GM12878 (cell line): ENCODE results near the gene NMRK1. TPM values are rescaled to one million over a fixed set of nuclear protein-coding genes. Genes with fewer than 3 reads are reported as not detected.

Experiments
- ATAC-seq: fragments of 200-7000 bp; cut with Tn5 transposase; 3 replicates; pipeline ENCODE4 v1.9.1; 2020; ENCODE audit warnings: mild to moderate bottlenecking, moderate library complexity
- BruUV-seq: library from RNA; stranded (reverse); fragments of 400-500 nt; replicated peaks from 2 replicates; lab custom pipeline; 2021; lab: Mats Ljungman, UMichigan
- CTCF ChIA-PET: fragments of 300-600 bp; sonication (Branson Sonifier 250); formaldehyde crosslinking; extraction: SDS; loops from one replicate; lab custom pipeline; 2021; ENCODE audit warnings: inconsistent platforms; lab: Yijun Ruan, JAX
- POLR2A ChIA-PET: fragments of 350-600 bp; formaldehyde crosslinking; extraction: SDS; loops from one replicate; lab custom pipeline; 2021; ENCODE audit warnings: inconsistent platforms; lab: Charles Lee
- RAD21 ChIA-PET: fragments of 300-600 bp; sonication (Branson Sonifier 250); formaldehyde crosslinking; loops from one replicate; lab custom pipeline; 2023; ENCODE audit warnings: antibody characterized with exemption; ENCODE audit not compliant: unreplicated experiment; lab: Charles Lee
- SMC1A ChIA-PET: fragments of 300-600 bp; sonication (Branson Sonifier 250); formaldehyde crosslinking; loops from one replicate; lab custom pipeline; 2023; ENCODE audit not compliant: unreplicated experiment, uncharacterized antibody; lab: Charles Lee
- DNase-seq: peaks from one replicate; pipeline ENCODE4 v3.0.0-alpha.2; 2011; ENCODE audit warnings: low read depth, low spot score
- FAIRE-seq: peaks from 3 replicates; lab custom pipeline; 2011; peaks lifted over from hg19 to GRCh38; lab: Jason Lieb, UNC
- H2AFZ ChIP-seq: 2 replicates; pipeline ENCODE4 v1.6.0; 2011; ENCODE audit warnings: low read depth, low read length, control low read depth; ENCODE audit not compliant: control insufficient read depth
- H3K27ac ChIP-seq: 2 replicates; pipeline ENCODE4 v1.5.1; 2011; ENCODE audit warnings: control low read depth; ENCODE audit not compliant: control insufficient read depth, insufficient read depth
- H3K27me3 ChIP-seq, 2 experiments: replicated peaks in 1 of 2; 2 replicates each; pipeline versions ENCODE4 v1.6.0 to v1.6.1; 2011; ENCODE audit warnings: low read length in 1 of 2; ENCODE audit not compliant: control insufficient read depth in 2 of 2, insufficient read depth in 2 of 2
- H3K36me3 ChIP-seq, 2 experiments: 2 replicates each; pipeline ENCODE4 v1.5.1; 2011; ENCODE audit warnings: low read length in 1 of 2; ENCODE audit not compliant: control insufficient read depth in 2 of 2, insufficient read depth in 2 of 2
- H3K4me1 ChIP-seq: 2 replicates; pipeline ENCODE4 v1.6.1; 2011; ENCODE audit warnings: mild to moderate bottlenecking, low read length, moderate library complexity, mixed read lengths; ENCODE audit not compliant: control insufficient read depth, insufficient read depth
- H3K4me2 ChIP-seq: 2 replicates; pipeline ENCODE4 v1.6.0; 2011; ENCODE audit warnings: control low read depth; ENCODE audit not compliant: control insufficient read depth, insufficient read depth
- H3K4me3 ChIP-seq: fragments of 200-600 bp; sonication (generic); 2 replicates; pipeline ENCODE4 v1.5.1; 2016
- H3K79me2 ChIP-seq: 2 replicates; pipeline ENCODE4 v1.6.0; 2011; ENCODE audit warnings: low read length; ENCODE audit not compliant: control insufficient read depth, insufficient read depth
- H3K9ac ChIP-seq: 2 replicates; pipeline ENCODE4 v1.8.0; 2011; ENCODE audit warnings: low read length, control low read depth, mixed read lengths; ENCODE audit not compliant: control insufficient read depth, insufficient read depth
- H3K9me3 ChIP-seq: replicated peaks from 3 replicates; pipeline ENCODE4 v1.5.1; 2011; ENCODE audit warnings: mild to moderate bottlenecking, low read length; ENCODE audit not compliant: control insufficient read depth, insufficient read depth
- H4K20me1 ChIP-seq: 2 replicates; pipeline ENCODE4 v1.6.0; 2011; ENCODE audit not compliant: control insufficient read depth, insufficient read depth
- BCL11A ChIP-seq: IDR thresholded peaks from 2 replicates; pipeline ENCODE4 v1.6.1; 2011; ENCODE audit warnings: low read depth, low read length
- BRCA1 ChIP-seq: IDR thresholded peaks from 2 replicates; pipeline ENCODE4 v1.6.1; 2011; ENCODE audit warnings: low read depth, low read length, improper control_type of control experiment
- CEBPB ChIP-seq, 2 experiments: fragments of 150-350 bp in 1 of 2; IDR thresholded peaks; 2 replicates each; pipeline ENCODE4 v1.6.1; 2012 to 2014; ENCODE audit warnings: low read depth in 2 of 2, low read length in 2 of 2, borderline replicate concordance in 1 of 2, inconsistent platforms in 1 of 2
- E4F1 ChIP-seq: fragments of 450-650 bp; IDR thresholded peaks from 2 replicates; pipeline ENCODE4 v1.6.1; 2018; ENCODE audit warnings: borderline replicate concordance, mild to moderate bottlenecking; ENCODE audit not compliant: partially characterized antibody
- ELK1 ChIP-seq: IDR thresholded peaks from 2 replicates; pipeline ENCODE4 v1.6.1; 2012; ENCODE audit warnings: low read depth, low read length, improper control_type of control experiment
- ETV6 ChIP-seq, 2 experiments: fragments of 450-650 bp in 1 of 2; IDR thresholded peaks in 1 of 2; conservative IDR thresholded peaks in 1 of 2; 2 replicates each; pipeline ENCODE4 v1.6.1; 2014; ENCODE audit warnings: antibody characterized with exemption in 1 of 2, borderline replicate concordance in 1 of 2, low read depth in 1 of 2, mild to moderate bottlenecking in 1 of 2, moderate library complexity in 1 of 2
- HSF1 ChIP-seq: fragments of 150-350 bp; IDR thresholded peaks from 2 replicates; pipeline ENCODE4 v1.6.1; 2014; ENCODE audit warnings: mild to moderate bottlenecking, low read depth, low read length
- SIX5 ChIP-seq: IDR thresholded peaks from 2 replicates; pipeline ENCODE4 v1.6.1; 2011; ENCODE audit warnings: mild to moderate bottlenecking, low read depth, low read length, moderate library complexity; ENCODE audit not compliant: severe bottlenecking
- SMAD1 ChIP-seq: fragments of 450-650 bp; IDR thresholded peaks from 2 replicates; pipeline ENCODE4 v1.6.1; 2018; ENCODE audit warnings: mild to moderate bottlenecking, low read depth; ENCODE audit not compliant: partially characterized antibody
- WGBS: methylation state at CpG from one replicate; pipeline ENCODE4 v1.1.6; 2016; ENCODE audit warnings: low lambda C conversion rate; ENCODE audit not compliant: insufficient replicate concordance, insufficient coverage; ENCODE audit errors: missing lambda C conversion rate; 5-methylcytosine and 5-hydroxymethylcytosine counted together
- in situ Hi-C: fragments of 300-500 bp; cut with MboI; formaldehyde crosslinking; loops from 9 replicates; pipeline ENCODE4 v1.14.3; 2018; ENCODE audit warnings: mixed read lengths
- intact Hi-C: fragments of 100-400 bp; cut with micrococcal nuclease; formaldehyde crosslinking; loops from one replicate; pipeline ENCODE4 v1.14.2; 2022; ENCODE audit not compliant: unreplicated experiment
- polyA plus RNA-seq, 11 experiments: library from polyadenylated mRNA; depleted of rRNA in 4 of 11; unstranded in 6 of 11; stranded (reverse) in 5 of 11; fragments of >200 nt; fragmentation: Nextera tagmentation in 4 of 11; fragmentation: Illumina TruSeq in 1 of 11; extraction: Ambion mirVana in 4 of 11; extraction: Trizol in 1 of 11; gene quantifications; 1 replicate in 1 of 11; 2 replicates in 10 of 11; pipeline versions ENCODE4 v1.2.1 to v1.2.3, GENCODE V29; 2011 to 2016; ENCODE audit warnings: inconsistent platforms in 2 of 11, missing spikeins in 2 of 11, low read depth in 1 of 11
- total RNA-seq, 4 experiments: library from RNA; depleted of rRNA in 3 of 4; stranded (reverse); fragments of >200 nt in 3 of 4; fragmentation: Illumina TruSeq in 1 of 4; extraction: Trizol in 1 of 4; gene quantifications; 2 replicates each; pipeline versions ENCODE4 v1.2.1 to v1.2.3, GENCODE V29; 2013 to 2021

The NMRK1 gene
- total and polyA plus RNA-seq, 10 of the 15 experiments (the other 5 are each of a cell fraction or from before 2014, with no cell fraction given): 8.4 to 17.2 (median 12.1) TPM

- in situ Hi-C loops: no loop called here
- no peak for TF ChIP-seq ELK1
- TF ChIP-seq CEBPB (IDR thresholded peaks at IDR 0.05; ENCODE audit: borderline replicate concordance in 1 of 2, low read depth in 2 of 2, low read length in 2 of 2): no peak
- TF ChIP-seq HSF1: no peak
- no peak for TF ChIP-seq SMAD1
- no peak for TF ChIP-seq E4F1
- no peak for TF ChIP-seq SIX5
- no peak for TF ChIP-seq ETV6 (conservative IDR thresholded peaks at IDR 0.05 in 1 of 2, IDR thresholded peaks at IDR 0.05 in 1 of 2; ENCODE audit: borderline replicate concordance in 1 of 2, low read depth in 1 of 2)
- TF ChIP-seq BCL11A: no peak
- TF ChIP-seq BRCA1: no peak
- intact Hi-C loops: no loop called here
- Histone ChIP-seq H3K4me2 (no peak overlapping the region), H3K4me3 (no peak overlapping the region), H4K20me1 (no peaks in the 10 kb centered on the region), H3K79me2 (no peaks in the 10 kb centered on the region), H3K27ac (no peak overlapping the region), H2AFZ (no peak overlapping the region), H3K9ac (no peak overlapping the region), H3K36me3 (peaks cover 4 to 21% of the 10 kb centered on the region in 2 experiments), H3K4me1 (no peaks in the 10 kb centered on the region), H3K27me3 (no peaks in the 10 kb centered on the region), H3K9me3 (no peaks in the 10 kb centered on the region)
- ChIA-PET RAD21 (no interaction called here), CTCF (interaction anchor here (1.3 kb wide), 1 partner anchor 52 kb away, joined by 3 read pairs; no protein-coding TSS in a partner anchor), SMC1A (interaction anchor here (0.7 to 1.1 kb wide), 3 partner anchors 12 to 79 kb away, joined by 3 to 5 read pairs (median 4); no protein-coding TSS in a partner anchor), POLR2A (no interaction called here)
- DNase-seq (no peak), FAIRE-seq (no peak), ATAC-seq (no peak)
- 98% methylated on average over 3 of the region's 3 CpGs for WGBS
- no TSS peak for BruUV-seq
These were observed 45.4 kb upstream of the NMRK1 start for GRCh38 chr9:75133396-75133795.
